CD4-positive, alpha-beta T cell treated with Interferon gamma for 1 hour (primary cell): ENCODE measurements around the gene UBQLN4.
"Not testable (repeated sequence)": the region's sequence is repeated elsewhere in the genome, so short reads cannot be mapped to it uniquely, and the experiment has no call there.

ENCODE experiments used
- DNase-seq: peaks from one replicate; pipeline ENCODE4 v3.0.0-alpha.2; 2020

UBQLN4 gene

DNA sequence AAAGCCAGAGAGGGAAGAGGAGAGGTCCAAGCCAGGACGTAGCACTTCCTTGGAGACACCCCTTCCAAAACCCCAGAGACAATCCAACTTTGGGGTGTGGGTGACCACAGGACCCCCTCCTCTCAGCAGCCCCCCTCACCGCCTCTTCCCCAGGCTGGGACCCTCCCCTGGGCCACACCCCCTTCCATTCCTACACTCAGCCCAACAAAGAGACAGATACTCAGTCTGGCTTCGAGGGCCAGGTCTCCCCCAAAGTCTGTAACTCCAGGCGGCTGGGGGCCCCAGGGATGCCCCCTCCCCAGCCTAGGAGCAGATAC, 27.2 kb upstream of the UBQLN4 start:
- DNase-seq = no peak

DNA sequence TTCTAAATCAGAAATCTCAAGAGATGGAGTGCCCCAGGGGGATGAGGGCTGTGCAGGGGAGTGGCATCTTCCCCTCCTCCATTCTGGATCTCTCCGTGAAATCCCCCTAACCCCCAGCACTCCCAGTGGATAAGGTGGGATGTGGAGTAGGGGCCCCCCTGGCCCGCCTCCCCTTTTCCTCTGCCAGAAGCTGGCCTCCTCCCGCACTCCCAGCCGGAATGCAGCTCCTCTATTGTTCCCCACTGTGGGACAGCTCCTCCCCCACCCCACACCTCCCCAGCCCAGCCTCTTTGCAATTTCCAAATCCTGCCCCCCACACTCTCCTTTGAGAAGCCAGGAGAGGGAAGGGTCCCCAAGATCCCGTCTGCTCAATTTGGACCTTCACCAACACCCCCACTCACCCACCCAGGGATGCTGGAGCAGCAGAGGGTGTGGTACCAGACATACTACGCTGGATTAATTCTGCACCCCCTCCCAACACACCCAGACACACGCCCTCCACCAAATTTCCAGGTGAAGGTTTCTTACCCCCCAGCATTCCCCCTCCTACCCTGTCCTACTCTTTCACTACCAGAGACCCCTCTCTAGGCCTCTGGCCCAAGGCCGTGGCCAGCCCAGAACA, 26.8 kb upstream of the UBQLN4 start:
- no peak for DNase-seq

DNA sequence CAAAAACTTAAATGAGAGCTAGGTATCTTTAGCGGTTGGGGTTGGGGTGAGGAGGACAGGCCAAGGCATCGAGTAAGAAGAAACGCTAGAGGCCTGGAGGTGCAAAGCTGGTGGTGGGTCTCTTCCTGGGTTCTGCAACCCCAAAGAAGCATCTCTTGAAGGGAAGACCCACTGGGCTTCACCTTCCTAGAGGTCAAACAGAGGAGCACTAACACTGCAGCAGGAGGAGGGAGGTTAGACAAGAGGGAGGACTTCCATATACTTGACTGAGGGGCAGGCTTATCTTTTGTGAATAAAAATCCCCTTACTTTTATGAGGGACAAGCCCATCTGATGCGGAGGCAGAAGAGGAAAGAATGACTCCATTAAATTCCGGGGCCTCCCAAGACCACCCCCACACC, 26.2 kb upstream of the UBQLN4 start:
- no peak for DNase-seq

DNA sequence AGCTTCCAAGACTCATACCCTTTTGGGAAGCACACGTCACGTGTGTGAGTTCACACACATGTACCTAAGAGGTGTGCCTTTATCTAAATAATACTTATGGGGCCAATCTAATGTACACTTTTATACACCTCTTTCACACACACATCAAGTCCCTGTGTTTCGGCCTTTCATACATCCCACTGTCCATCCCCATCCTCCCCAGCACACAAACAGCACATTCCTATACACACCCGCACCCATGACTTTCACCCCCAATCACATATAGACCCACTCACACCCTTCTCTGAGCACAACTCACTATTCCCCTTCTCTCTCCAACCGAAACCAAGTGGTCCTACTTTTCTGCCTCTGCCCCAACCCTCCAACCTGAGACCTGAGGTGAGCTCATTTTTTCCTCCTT, 25.1 kb upstream of the UBQLN4 start:
- no peak for DNase-seq

DNA sequence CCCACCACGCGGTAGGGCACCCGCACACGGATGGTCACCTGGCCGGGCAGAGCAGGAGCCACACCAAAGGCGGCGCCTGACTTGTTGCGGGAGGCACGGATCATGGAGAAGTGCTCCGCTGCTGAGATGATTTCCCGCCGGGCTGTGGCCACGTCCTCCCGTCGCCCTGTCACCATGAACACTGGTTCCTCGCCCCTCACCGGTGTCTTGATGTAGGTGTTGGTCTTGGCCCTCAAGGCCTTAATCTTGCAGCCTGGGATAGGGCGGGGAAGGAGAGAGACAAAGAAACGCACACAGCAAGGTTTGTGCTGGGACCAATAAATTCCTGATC, 23.8 kb upstream of the UBQLN4 start:
- no peak for DNase-seq

DNA sequence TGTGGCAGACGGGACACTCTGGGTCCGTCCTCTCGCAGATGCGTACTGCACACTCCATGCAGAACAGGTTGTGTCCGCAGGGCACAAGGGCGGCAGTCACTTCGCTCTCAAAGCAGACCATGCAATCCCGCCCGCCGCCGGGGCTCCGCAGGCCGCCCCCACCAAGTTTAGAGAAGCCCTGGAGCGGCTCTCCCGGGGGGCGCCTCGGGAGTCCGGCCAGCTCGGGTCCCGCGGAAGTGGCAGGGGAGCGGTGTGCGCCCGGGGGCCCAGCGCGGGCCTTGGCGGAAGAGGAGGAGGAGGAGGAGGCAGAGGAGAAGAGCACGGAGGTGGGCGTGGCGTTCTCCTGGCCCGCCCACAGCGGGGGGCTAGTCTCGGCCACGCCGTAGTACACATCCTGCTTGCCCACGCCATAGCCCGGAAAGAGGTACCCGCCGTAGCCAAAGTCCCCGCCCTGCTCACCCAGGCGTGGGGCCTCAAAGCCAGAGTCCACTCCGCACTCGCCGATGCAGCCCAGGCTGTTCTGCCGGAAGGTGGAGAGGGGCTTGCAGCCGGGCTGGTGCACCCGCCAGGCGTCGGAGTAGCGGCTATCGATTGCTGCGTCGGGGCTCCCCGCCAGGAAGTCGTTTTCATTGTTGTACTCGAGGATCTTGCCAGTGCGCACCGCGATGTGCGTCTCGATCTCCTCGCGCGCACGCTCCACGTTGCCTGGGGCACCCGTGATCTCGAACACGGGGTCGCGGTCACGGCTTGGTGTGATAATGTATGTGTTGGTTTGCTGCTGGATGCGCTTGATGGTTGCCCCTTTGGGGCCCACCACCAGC, 23.2 kb upstream of the UBQLN4 start:
- peak; percentile 51 for DNase-seq

DNA sequence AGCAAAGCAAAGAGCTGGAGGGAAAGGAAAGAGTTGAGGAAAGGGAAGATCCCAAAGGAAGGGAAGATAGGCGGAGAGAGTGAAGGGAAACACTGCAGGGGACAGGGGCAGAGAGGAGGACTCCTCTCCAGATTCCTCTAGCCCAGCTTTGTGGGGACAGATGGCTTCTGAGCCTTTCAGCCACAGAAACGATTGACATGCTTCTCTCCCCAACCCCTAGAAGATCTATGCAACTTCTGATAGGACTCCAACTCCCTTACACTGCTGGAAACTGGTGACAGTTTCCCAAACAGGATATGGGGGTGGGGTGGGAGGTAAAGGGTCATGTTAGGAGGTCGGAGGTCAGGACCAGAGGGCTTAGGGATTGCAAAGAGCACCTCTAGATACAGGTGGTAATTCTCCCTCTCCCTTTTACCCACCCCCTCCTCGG, 22.2 kb upstream of the UBQLN4 start:
- DNase-seq = no peak

DNA sequence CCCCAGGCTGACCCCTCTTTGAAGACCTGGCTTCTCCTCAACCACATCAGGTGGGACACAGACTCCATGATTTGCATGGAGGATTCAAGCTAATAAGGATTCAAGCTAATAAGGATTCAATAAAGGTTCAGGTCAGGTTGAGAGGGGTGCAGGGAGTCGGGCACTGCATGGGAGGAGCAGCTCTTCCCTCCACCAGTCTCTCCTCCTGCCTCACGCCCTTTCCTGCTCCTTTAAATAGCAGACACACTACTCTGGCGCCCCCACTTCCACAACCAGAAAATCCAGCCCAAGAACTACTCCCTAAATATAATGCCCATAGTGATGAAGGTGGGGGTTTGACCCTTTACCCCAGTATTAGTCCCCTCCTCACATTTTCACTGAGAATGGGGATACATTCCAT, 21.6 kb upstream of the UBQLN4 start:
- no peak for DNase-seq

DNA sequence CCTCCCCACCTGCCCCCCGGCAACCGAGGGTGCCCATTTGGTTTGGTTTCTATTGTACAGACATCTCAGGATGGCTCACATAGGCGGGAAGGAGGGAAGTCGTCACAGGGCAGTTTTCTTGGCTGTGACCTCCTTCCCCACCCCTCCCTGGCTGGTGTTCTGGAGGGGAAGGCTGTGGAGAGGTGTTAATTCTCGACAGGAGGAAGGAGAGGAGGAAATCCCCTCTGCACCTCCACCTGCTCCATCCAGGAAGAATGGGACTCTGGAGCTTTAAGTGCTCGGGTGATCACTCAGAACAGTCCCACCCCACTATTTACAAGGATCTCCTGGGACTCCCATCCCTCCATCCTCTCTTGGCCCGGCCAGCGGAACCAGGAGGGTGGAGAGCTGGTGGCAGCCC, 21.1 kb upstream of the UBQLN4 start:
- no peak for DNase-seq

DNA sequence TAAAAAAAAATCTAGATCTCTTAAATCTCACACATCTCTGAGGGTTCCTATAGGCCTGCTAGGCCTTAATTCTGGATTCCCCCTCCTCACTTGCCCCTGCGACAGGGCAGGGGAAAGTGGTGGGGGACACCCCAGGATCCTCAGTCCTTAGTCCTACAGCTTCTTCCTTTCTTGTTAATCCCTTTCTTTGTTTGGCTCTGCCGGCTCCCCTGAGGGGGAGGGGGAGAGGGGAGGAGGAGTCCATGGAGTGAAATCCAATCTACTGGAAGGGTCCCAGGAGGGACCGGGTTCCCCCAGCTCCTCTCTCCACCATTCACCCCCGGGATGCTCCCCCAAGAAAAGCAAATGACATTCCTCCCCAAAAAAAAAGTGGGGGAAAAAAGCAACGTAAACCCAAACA, 20.1 kb upstream of the UBQLN4 start:
- DNase-seq = no peak

DNA sequence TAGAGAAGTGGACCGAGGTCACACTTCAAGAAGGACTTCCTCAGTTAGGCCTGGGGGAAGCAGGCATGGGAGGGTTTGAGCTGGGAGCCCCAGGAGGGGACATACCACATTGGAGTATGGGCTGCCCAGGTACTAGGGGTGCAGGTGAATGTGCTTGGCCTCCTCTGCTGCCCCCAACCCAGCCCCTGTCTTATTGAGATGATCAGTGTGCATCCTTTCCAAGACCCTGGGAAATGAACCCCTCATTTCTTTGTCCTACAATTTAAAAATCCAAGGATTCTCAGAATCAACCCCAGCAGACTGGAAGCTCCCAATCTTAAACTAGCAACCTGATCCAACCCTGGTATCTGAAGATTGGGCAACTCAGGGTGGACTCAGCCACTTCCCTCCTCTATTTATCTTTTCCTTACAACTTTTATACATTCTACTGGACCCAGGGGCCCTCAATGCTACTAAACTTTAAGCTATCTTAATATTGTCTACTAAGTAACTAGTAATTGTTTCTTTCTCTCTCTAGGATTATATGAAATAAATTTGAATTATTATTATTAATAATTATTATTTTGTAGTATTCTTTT, 19.6 kb upstream of the UBQLN4 start:
- no peak for DNase-seq

DNA sequence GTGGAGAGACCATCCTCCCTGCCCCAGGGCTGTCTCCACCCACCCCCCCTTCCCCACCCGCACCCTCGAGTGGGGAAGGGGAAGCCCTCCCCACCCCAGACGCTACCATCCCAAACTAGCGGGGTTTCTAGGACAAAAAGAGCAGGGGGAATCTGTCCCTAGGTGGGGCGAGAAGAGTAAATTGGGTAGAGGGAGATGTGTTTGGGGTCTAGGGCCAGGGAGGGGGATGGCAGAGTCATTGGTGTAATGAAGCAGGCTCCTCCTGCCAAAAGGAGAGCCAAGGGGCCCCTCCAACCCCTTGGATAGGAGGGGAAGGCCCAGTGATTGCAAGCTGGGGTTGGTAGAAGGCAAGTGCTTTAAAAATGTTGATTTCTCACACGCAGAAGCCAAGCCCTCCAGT, 18.7 kb upstream of the UBQLN4 start:
- no peak for DNase-seq

DNA sequence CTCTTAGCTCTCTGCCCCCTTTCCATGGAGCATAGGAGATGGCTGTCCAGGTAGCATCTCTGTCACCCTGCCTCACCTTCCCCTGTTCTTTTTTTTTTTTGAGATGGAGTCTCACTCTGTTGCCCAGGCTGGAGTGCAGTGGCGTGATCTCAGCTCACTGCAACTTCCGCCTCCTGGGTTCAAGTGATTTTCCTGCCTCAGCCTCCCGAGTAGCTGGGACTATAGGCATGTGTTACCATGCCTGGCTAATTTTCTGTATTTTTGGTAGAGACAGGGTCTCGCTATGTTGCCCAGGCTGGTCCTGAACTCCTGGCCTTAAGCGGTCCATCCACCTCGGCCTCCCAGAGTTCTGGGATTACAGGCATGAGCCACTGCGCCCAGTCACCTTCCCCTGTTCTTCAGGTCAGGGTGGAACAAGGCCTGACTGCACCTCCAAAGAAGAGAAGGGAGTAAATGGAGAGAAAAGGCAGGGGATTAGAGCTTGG, 17.8 kb upstream of the UBQLN4 start:
- DNase-seq = not testable (repeated sequence)

DNA sequence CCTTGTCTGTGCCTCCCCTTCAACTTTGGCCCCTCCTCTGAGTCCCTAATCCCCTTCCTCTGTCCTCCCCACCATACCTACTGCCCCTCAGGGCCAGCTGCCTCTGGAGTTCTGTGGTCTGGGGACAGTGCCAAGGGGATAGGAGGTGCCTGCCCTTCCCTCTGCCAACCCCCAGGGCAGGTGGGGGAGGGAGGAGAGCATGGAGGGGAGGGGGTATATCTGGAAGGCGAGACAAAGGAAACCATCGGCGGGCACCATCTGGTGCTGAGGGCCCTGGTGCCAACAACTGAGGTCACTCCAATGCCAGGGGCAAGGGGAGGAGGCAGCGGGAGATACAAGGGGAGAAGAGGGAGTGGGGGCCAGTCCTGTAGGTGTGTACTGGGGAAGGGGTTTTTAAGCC, 16.9 kb upstream of the UBQLN4 start:
- DNase-seq = no peak

DNA sequence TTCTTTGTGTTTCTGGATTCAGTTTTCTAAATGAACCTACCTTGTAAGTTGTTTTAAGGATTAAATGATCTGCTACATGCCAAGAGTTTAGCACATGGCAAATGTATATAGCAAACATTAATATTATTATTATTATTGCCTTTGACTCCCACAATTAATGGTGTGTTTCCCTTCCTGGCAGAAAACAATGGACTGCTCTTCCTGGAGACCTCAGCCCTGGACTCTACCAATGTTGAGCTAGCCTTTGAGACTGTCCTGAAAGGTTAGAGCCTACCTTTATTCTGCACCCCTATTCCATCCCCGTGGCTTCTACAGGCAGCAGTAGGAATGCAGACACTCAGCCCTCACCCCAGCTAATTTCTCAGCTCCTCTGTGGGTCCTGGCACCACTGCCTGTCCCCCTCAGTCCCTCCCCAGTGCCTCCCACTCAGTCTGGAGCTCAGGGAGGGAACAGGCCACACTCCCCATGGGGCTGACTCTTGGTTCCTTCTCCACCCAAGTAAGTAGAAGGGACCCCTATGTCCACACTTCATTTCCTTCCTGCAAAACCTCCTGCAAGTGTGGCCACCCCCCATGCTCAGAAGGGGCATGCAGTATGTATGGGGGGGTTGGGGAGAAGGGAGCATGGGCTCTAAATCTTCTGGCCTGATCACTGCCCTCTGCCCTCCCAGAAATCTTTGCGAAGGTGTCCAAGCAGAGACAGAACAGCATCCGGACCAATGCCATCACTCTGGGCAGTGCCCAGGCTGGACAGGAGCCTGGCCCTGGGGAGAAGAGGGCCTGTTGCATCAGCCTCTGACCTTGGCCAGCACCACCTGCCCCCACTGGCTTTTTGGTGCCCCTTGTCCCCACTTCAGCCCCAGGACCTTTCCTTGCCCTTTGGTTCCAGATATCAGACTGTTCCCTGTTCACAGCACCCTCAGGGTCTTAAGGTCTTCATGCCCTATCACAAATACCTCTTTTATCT, 16.2 kb upstream of the UBQLN4 start:
- DNase-seq = no peak

DNA sequence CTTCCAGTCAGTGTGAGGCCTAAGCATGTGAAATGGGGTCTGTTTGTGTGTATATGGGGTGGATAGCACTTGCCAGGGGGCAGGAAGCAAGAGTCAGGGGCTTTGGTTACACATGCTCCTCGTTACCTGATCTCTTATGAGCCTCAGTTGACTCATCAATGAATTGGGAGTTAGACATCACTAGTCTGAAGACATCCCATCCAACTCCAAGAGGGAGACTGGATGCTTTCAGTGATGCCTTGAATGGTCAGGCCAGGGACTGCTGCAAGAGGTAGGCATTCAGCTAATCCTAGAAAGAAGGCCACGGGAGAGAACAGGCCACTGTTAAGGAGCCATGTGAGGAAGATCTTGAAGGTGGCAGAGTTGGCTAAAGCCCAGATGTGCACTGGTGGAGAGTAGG, 13.7 kb upstream of the UBQLN4 start:
- no peak for DNase-seq

DNA sequence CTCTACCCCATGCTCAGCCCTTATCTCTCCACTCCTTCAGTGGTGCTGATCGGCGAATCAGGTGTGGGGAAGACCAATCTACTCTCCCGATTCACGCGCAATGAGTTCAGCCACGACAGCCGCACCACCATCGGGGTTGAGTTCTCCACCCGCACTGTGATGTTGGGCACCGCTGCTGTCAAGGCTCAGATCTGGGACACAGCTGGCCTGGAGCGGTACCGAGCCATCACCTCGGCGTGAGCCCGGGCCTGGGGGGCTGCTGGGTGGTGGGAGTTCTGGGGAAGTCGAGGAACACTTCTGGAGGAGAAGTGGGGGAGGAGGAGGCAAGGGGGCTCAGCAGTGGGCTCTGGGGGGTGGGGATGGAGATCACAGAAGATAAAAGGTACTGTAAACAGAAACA, 12.3 kb upstream of the UBQLN4 start:
- no peak for DNase-seq

DNA sequence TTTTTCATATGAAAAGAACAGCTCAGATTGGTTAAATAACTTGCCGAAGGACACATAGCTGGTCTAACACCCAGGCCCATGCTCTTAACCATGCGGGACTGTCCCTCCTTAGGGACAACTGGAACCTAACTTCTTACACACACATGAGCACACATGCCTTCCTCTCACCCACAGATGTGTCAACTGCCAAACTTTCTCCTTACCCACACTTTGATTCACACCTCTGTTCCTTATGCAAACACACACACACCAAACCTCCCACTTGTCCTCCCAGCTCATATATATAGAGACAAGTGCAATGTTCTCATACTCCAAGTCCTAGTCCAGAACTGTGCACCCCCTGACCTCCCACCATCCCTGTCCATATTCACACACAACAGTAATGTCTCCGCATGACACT, 11.6 kb upstream of the UBQLN4 start:
- DNase-seq = no peak

DNA sequence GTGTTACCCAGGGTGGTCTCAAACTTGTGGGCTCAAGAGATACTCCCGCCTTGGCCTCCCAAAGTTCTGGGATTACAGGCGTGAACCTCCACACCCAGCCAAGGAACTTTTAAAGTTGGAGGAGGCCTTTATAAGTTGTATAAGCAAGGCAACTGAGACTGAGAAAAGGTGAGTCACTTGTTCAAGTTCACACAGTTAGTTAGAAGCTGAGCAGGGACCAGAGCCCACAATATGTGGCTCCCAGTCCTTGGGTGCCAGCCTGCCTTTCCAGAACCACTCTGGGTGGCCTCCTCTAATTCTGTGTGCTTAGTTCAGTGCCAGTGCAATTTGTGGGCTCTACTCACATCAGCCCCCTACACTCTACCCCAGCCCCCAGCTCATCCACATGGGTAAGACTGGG, 11.0 kb upstream of the UBQLN4 start:
- DNase-seq = no peak

DNA sequence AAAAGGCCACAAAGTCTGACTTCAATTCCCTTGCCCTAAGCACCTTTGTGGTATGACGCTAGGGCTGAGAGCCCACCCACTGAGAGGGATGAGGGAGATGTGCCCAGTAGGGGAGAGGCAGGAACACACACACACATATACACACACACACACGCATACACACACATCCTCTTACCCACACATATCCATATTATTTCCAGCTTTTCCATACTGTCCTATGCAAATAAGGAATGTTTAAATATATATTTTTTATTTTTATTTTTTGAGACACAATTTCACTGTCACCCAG, 10.3 kb upstream of the UBQLN4 start:
- DNase-seq = no peak

DNA sequence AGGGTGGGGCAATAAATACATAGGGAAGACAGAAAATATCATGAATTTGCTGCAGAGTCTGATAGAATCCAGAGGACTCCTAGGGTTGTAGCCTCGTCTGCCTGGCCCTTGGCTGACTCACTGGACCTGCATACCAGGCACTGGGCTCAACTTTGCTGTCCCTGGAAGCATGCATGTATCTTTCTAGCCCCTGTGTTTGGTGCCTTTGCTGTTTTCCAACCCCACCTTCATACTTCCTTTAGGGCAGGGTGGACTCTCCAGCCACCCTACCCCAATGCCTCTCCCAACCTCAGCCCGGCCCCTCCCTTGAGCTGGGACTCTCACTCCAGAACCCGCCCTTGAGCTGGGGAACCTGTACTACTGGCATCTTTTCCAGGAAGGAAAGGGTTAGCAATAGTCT, 8.6 kb upstream of the UBQLN4 start:
- no peak for DNase-seq

DNA sequence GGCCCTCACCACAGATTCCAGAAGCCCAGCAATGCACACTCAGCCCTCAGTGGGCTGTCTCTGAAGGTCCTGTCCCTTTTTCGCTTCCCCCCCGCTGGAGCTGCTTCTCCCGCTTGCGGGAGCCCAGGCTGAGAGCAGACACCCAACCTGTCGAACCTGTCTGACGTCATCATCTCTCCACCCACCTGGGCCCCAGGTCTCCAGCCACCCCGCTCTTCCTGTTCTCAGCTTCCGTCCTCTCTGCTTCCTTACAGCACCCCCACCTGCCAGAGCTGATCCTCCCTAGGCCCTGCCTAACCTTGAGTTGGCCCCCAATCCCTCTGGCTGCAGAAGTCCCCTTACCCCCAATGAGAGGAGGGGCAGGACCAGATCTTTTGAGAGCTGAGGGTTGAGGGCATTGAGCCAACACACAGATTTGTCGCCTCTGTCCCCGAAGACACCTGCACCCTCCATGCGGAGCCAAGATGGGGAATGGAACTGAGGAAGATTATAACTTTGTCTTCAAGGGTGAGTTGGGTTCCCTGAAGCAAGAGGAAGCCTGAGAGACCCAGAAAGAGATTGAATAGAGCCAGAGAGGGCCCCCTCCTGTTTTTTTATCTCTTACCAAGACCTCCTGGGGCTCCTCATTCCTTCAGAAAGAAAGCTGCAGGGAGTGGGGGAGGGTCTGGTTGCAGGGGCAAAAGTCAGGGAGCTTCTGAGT, 7.5 kb upstream of the UBQLN4 start, which contains the start of gene RAB25:
RAB25 (plus strand) TSS at position 224 of the 700 bp plus-strand sequence; CDS start at position 465, 241 bp downstream.
- DNase-seq = no peak

DNA sequence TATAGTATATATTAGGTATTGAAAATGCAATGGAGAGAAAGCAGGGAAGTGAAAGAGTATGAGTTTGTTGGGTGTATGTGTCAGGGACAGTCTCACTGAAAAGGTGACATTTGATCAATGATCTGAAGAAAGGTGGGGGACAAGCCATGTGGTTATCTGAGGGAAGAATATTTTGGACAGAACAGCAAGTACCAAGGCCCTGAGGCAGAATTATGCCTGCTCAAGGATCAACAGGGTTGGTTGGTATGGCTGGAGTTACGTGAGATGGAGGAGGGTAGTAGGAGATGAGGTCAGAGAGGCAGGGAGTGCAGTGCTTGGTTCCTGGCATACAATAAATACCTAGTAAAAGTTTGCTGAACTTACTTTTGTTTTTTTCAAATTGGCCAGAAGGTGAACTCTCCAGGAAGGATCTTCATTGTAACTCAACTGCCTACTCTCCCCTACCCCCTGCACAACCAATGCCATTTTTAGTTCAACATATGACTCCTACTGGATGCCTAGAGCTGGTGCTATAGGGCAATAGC, 2.8 kb upstream of the UBQLN4 start:
- DNase-seq = no peak
